Right hindlimb (tissue), 1 donor: ENCODE results near the gene VSX1.

ENCODE experiments used
- DNase-seq: peaks from one replicate; pipeline ENCODE4 v3.0.0-alpha.2; 2018

The VSX1 gene

GRCh38 chr20:25037288-25038102 is 44.4 kb downstream of the VSX1 start:
- DNase-seq: no peak

GRCh38 chr20:25036331-25036936 is 45.5 kb downstream of the VSX1 start:
- no peak for DNase-seq

GRCh38 chr20:25035921-25036320 is 46.0 kb downstream of the VSX1 start:
- no peak for DNase-seq

- DNase-seq: no peak
These were observed 48.0 kb downstream of the VSX1 start for GRCh38 chr20:25033924-25034300.

- DNase-seq: no peak
These were observed 48.5 kb downstream of the VSX1 start for GRCh38 chr20:25033265-25033923.

GRCh38 chr20:25032478-25033264 is 49.3 kb downstream of the VSX1 start:
- peak; percentile 73 for DNase-seq

GRCh38 chr20:25032065-25032477 is 49.9 kb downstream of the VSX1 start:
- DNase-seq: no peak

GRCh38 chr20:25031241-25031640 is 50.7 kb downstream of the VSX1 start:
- DNase-seq: no peak

GRCh38 chr20:25030649-25031207 is 51.2 kb downstream of the VSX1 start:
- no peak for DNase-seq

GRCh38 chr20:25030007-25030648 is 51.8 kb downstream of the VSX1 start:
- DNase-seq: no peak

GRCh38 chr20:25025986-25026605 is 55.8 kb downstream of the VSX1 start:
- peak; percentile 10 for DNase-seq
